Ishikawa (cell line): Measurements from ENCODE around the gene CHMP5.

Source experiments
- CEBPB ChIP-seq: IDR thresholded peaks from 2 replicates; pipeline ENCODE4 v1.6.1; 2012
- CREB1 ChIP-seq: IDR thresholded peaks from 2 replicates; pipeline ENCODE4 v1.6.1; 2012; ENCODE audit warnings: low read depth
- EGR1 ChIP-seq: IDR thresholded peaks from 2 replicates; pipeline ENCODE4 v1.6.1; 2012
- EP300 ChIP-seq: IDR thresholded peaks from 2 replicates; pipeline ENCODE4 v1.6.1; 2012; ENCODE audit warnings: borderline replicate concordance
- FOXM1 ChIP-seq: IDR thresholded peaks from 2 replicates; pipeline ENCODE4 v1.6.1; 2012; ENCODE audit warnings: low read depth, borderline replicate concordance
- MAX ChIP-seq: IDR thresholded peaks from 2 replicates; pipeline ENCODE4 v1.6.1; 2012
- NFIC ChIP-seq: IDR thresholded peaks from 2 replicates; pipeline ENCODE4 v1.6.1; 2012
- RAD21 ChIP-seq: IDR thresholded peaks from 2 replicates; pipeline ENCODE4 v1.6.1; 2012; ENCODE audit warnings: low read depth
- REST ChIP-seq: IDR thresholded peaks from 2 replicates; pipeline ENCODE4 v1.6.1; 2012; ENCODE audit warnings: low read depth, mild to moderate bottlenecking
- TAF1 ChIP-seq: IDR thresholded peaks from 2 replicates; pipeline ENCODE4 v1.6.1; 2012; ENCODE audit warnings: low read depth, mild to moderate bottlenecking
- TCF12 ChIP-seq: IDR thresholded peaks from 2 replicates; pipeline ENCODE4 v1.6.1; 2012; ENCODE audit warnings: low read depth
- TEAD4 ChIP-seq: IDR thresholded peaks from 2 replicates; pipeline ENCODE4 v1.6.1; 2012
- USF1 ChIP-seq: IDR thresholded peaks from 2 replicates; pipeline ENCODE4 v1.6.1; 2012
- YY1 ChIP-seq: IDR thresholded peaks from 2 replicates; pipeline ENCODE4 v1.6.1; 2012; ENCODE audit warnings: low read depth
- ZBTB7A ChIP-seq: IDR thresholded peaks from 2 replicates; pipeline ENCODE4 v1.6.1; 2012; ENCODE audit warnings: low read depth

CHMP5 gene

GRCh38 chr9:33288828-33289483 lies 24.1 kb downstream of the CHMP5 start:
- TF ChIP-seq FOXM1: no peak
- no peak for TF ChIP-seq TAF1
- no peak for TF ChIP-seq NFIC
- no peak for TF ChIP-seq USF1
- TF ChIP-seq TEAD4: no peak
- no peak for TF ChIP-seq CREB1
- TF ChIP-seq TCF12: no peak
- no peak for TF ChIP-seq MAX
- no peak for TF ChIP-seq CEBPB
- TF ChIP-seq RAD21: no peak
- TF ChIP-seq EP300: no peak
- no peak for TF ChIP-seq REST
- no peak for TF ChIP-seq YY1
- no peak for TF ChIP-seq ZBTB7A
- TF ChIP-seq EGR1: no peak

GRCh38 chr9:33289496-33289895 lies 24.6 kb downstream of the CHMP5 start:
- TF ChIP-seq FOXM1 (no peak), TCF12 (no peak), YY1 (no peak), ZBTB7A (no peak), TAF1 (no peak), EGR1 (no peak), MAX (no peak), REST (no peak), CREB1 (no peak), EP300 (no peak), USF1 (no peak), CEBPB (no peak), TEAD4 (no peak), RAD21 (no peak), NFIC (no peak)

- TF ChIP-seq REST (no peak), CREB1 (no peak), TCF12 (no peak), TAF1 (no peak), CEBPB (no peak), EP300 (no peak), RAD21 (no peak), ZBTB7A (no peak), MAX (no peak), YY1 (no peak), EGR1 (no peak), USF1 (no peak), NFIC (no peak)
Measured at GRCh38 chr9:33289936-33290246, 25.0 kb downstream of the CHMP5 start.
